Stimulated activated CD8-positive, alpha-beta memory T cell treated with anti-CD3 and anti-CD28 coated beads, Interleukin-7, amount 100 ng/mL, for 48 hours (primary cell): ENCODE data around the gene SYNPR.
"Not testable (repeated sequence)": the region's sequence is repeated elsewhere in the genome, so short reads cannot be mapped to it uniquely, and the experiment has no call there.

Source experiments
- DNase-seq, 2 donors: peaks; one replicate each; pipeline ENCODE4 v3.0.0-alpha.2; 2020; ENCODE audit warnings: low read depth in 1 of 2; ENCODE audit errors: extremely low read depth in 1 of 2

Gene SYNPR

GRCh38 chr3:63607716-63608115, 329.6 kb downstream of the SYNPR start:
- no peak for DNase-seq

GRCh38 chr3:63609408-63609807, 331.3 kb downstream of the SYNPR start:
- DNase-seq = no peak

GRCh38 chr3:63609834-63610233, 331.7 kb downstream of the SYNPR start:
- no peak for DNase-seq

- DNase-seq = no peak
Observed at GRCh38 chr3:63611382-63611781, 333.3 kb downstream of the SYNPR start.

GRCh38 chr3:63613561-63613960, 335.5 kb downstream of the SYNPR start:
- no peak for DNase-seq

- no peak for DNase-seq
Observed at GRCh38 chr3:63617391-63617790, 339.3 kb downstream of the SYNPR start.

GRCh38 chr3:63624941-63625560, 346.9 kb downstream of the SYNPR start:
- no peak for DNase-seq

GRCh38 chr3:63631670-63632069, 353.6 kb downstream of the SYNPR start:
- no peak for DNase-seq

GRCh38 chr3:63635186-63635585, 357.1 kb downstream of the SYNPR start:
- no peak for DNase-seq

- no peak for DNase-seq
Observed at GRCh38 chr3:63639806-63640205, 361.7 kb downstream of the SYNPR start.

- DNase-seq = no peak
Observed at GRCh38 chr3:63642488-63642887, 364.4 kb downstream of the SYNPR start.

- DNase-seq = no peak
Observed at GRCh38 chr3:63644212-63644797, 366.2 kb downstream of the SYNPR start.

GRCh38 chr3:63644928-63645781, 367.0 kb downstream of the SYNPR start:
- DNase-seq = not testable (repeated sequence)

- no peak for DNase-seq
Observed at GRCh38 chr3:63652066-63652725, 374.1 kb downstream of the SYNPR start, which contains the start of gene SNTN. SNTN (plus strand) TSS chr3:63652675; CDS start chr3:63652688, 13 bp downstream.

- no peak for DNase-seq
Observed at GRCh38 chr3:63654211-63654610, 376.1 kb downstream of the SYNPR start.

- DNase-seq = no peak
Observed at GRCh38 chr3:63654931-63655330, 376.8 kb downstream of the SYNPR start.

- DNase-seq = no peak
Observed at GRCh38 chr3:63655519-63655918, 377.4 kb downstream of the SYNPR start.

- DNase-seq = no peak
Observed at GRCh38 chr3:63656786-63657185, 378.7 kb downstream of the SYNPR start.

- DNase-seq = no peak
Observed at GRCh38 chr3:63661242-63661641, 383.1 kb downstream of the SYNPR start.

GRCh38 chr3:63662011-63662410, 383.9 kb downstream of the SYNPR start:
- no peak for DNase-seq

GRCh38 chr3:63662500-63662899, 384.4 kb downstream of the SYNPR start:
- no peak for DNase-seq
